GM19025 (cell line): Measurements from ENCODE around the gene SELENOT.

Experiments used
- ATAC-seq: cut with Tn5 transposase; IDR thresholded peaks from one replicate; pipeline ENCODE4 v1.9.1; 2021; ENCODE audit warnings: mild to moderate bottlenecking, low read depth, moderate library complexity; ENCODE audit not compliant: unreplicated experiment

SELENOT gene

GRCh38 chr3:150653110-150653561, 50.0 kb downstream of the SELENOT start:
- ATAC-seq, result peak; percentile 56

GRCh38 chr3:150656316-150656715, 53.2 kb downstream of the SELENOT start:
- no peak for ATAC-seq

GRCh38 chr3:150662410-150663200, 59.5 kb downstream of the SELENOT start:
- ATAC-seq, result no peak

DNA sequence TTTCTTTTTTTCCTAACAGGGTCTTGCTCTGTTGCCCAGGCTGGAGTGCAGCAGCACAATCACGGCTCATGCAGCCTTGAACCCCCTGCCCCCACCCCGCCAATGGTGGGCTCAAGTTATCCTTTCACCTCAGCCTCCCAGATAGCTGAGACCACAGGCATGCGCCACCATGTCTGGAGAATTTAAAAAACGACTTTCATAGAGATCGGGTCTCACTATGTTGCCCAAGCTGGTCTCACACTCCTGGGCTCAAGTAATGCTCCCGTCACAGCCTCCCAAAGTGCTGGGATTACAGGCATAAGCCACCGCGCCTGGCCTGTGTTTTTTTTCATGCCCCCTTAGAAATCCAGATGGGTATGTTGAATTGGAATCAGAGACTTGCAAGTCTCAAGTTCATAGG, 60.3 kb downstream of the SELENOT start:
- no peak for ATAC-seq

DNA sequence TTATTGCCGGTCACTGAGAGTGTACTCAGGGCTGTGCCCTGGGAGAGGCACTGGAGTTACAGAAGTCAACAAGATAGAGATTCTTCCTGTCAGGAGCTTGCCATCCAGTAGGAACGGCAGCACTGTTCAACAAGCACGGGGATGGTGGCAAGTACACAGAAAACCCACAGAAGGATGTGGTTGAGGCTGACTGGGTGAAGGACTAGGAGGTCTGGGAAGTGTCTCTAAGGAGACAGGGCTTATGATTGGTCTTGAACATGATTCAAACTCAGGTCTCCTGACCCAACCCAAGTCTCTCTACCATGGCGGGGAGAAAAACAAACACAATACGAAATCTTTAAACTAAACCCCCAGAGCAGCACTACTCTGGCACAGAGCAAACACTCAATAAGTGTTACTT, 63.0 kb downstream of the SELENOT start:
- no peak for ATAC-seq

DNA sequence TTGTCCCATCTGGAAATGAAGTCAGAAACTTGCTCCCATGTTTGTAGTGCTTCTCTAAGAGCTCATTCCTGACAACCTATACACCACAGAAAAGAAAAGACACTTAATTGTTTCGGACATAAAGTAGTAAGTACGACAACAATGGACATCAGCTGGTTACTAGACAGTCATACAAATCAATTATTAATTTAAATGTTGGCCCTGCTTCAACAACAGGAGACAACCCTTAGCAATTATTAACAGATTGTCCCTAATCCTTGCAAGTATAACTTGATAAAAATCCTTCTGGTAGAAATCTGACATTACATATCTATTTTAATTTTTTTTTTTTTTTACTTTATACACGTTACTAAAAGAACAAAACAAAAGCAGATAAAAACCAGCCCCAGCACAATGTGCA, 70.8 kb downstream of the SELENOT start:
- no peak for ATAC-seq

DNA sequence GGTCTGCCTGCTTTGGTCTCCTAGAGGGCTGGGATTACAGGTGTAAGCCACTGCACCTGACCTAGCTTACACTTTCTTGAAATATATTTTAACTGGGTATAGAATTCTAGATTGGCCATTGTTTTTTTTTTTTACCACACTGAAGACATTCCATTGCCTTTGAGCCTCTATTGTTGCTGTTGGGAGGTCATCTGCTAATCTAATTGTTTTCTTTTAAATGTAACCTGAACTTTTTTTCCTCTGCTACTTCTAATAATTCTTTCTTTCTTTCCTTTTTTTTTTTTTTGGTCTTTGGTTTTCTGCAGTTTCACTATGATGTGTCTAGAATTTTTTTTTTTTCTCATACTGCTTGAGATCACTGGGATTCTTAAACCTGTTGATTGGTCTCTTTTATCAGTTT, 72.5 kb downstream of the SELENOT start:
- ATAC-seq, result no peak
